ENCODE measurements around the gene LY86. TPM values are rescaled to one million over a fixed set of nuclear protein-coding genes. Genes with fewer than 3 reads are reported as not detected.
A peak's percentile ranks its signal among the peaks of the same experiment; 100 is the strongest.

LY86 gene
- total and polyA plus RNA-seq, 2 donors (not counting 1 experiment from before 2014, with no cell fraction given): 68.7 to 90.2 TPM

GRCh38 chr6:6660339-6661045 is 72.0 kb downstream of the LY86 start:
- peaks cover under 1% of the 10 kb centered on the region for H3K27me3 Mint-ChIP-seq
- TF ChIP-seq CTCF (IDR thresholded peaks at IDR 0.05): no peak
- TF ChIP-seq EZH2 (IDR thresholded peaks at IDR 0.05; ENCODE audit: borderline replicate concordance, insufficient read depth, low read depth, low read length, poor library complexity, severe bottlenecking): no peak
- Histone ChIP-seq H3K36me3 (replicated peaks in 1 of 2; ENCODE audit: control extremely low read depth in 1 of 2, control insufficient read depth in 1 of 2, extremely low read depth in 1 of 2, insufficient read depth in 2 of 2, low read length in 1 of 2) (no peaks in the 10 kb centered on the region), H3K79me2 (ENCODE audit: control insufficient read depth, insufficient read depth, low read length) (no peaks in the 10 kb centered on the region), H3K27me3 (replicated peaks in 1 of 4; ENCODE audit: control extremely low read depth in 1 of 4, control insufficient read depth in 3 of 4, insufficient read depth in 4 of 4, low read length in 3 of 4) (no peaks in the 10 kb centered on the region), H4K20me1 (ENCODE audit: control insufficient read depth, insufficient read depth, low read length, poor library complexity, severe bottlenecking) (no peaks in the 10 kb centered on the region), H3K9ac (ENCODE audit: low read length) (no peak overlapping the region), H3K4me2 (replicated peaks; ENCODE audit: low read depth, low read length, poor library complexity, severe bottlenecking) (peak overlapping the region; percentile 29), H3K4me1 (ENCODE audit: control insufficient read depth in 2 of 2, insufficient read depth in 2 of 2, low read length in 2 of 2) (peaks cover 28 to 33% of the 10 kb centered on the region in 2 donors), H3K9me3 (ENCODE audit: control extremely low read depth in 1 of 3, control insufficient read depth in 2 of 3, insufficient read depth in 1 of 3, low read length in 2 of 3) (no peaks in the 10 kb centered on the region), H3K27ac (ENCODE audit: low read length in 2 of 2) (peak overlapping the region in 1 of 2 donors; percentile 80), H2AFZ (ENCODE audit: insufficient read depth, low read depth, low read length, poor library complexity, severe bottlenecking) (no peak overlapping the region), H3K4me3 (ENCODE audit: control extremely low read depth in 1 of 5, extremely low read depth in 1 of 5, insufficient read depth in 1 of 5, low read depth in 2 of 5, low read length in 4 of 5) (no peak overlapping the region)
- DNase-seq (no peak), ATAC-seq (ENCODE audit: low read depth) (no peak)
- ChIA-PET CTCF (interaction anchor here (0.9 to 4.4 kb wide), 9 partner anchors 16 to 113 kb away, joined by 3 to 35 read pairs (median 4); no protein-coding TSS in a partner anchor), POLR2A (interaction anchor here (1.3 to 1.8 kb wide), 2 partner anchors 51 to 74 kb away, joined by 3 to 14 read pairs; no protein-coding TSS in a partner anchor)
- peak overlapping the region; percentile 83 for H3K27ac Mint-ChIP-seq
- H3K9me3 Mint-ChIP-seq (ENCODE audit: insufficient read depth): no peaks in the 10 kb centered on the region
- intact Hi-C loops (cut with micrococcal nuclease): no loop called here
- 91% methylated on average over 8 of the region's 9 CpGs for WGBS (ENCODE audit: insufficient coverage)
- no peak overlapping the region for H3K4me3 Mint-ChIP-seq
- peaks cover 34% of the 10 kb centered on the region for H3K4me1 Mint-ChIP-seq

- peaks cover 3% of the 10 kb centered on the region for H3K27me3 Mint-ChIP-seq
- peak overlapping the region; percentile 10 for H3K27ac Mint-ChIP-seq
- DNase-seq: no peak
- intact Hi-C loops (cut with micrococcal nuclease): no loop called here
- 98% methylated on average over 7 of the region's 9 CpGs for WGBS (ENCODE audit: insufficient coverage)
- H4K20me1 ChIP-seq (ENCODE audit: control insufficient read depth, insufficient read depth, low read length, poor library complexity, severe bottlenecking): no peaks in the 10 kb centered on the region
- no peak overlapping the region for H3K4me2 ChIP-seq (replicated peaks; ENCODE audit: low read depth, low read length, poor library complexity, severe bottlenecking)
- H3K9me3 ChIP-seq (ENCODE audit: control extremely low read depth in 1 of 3, control insufficient read depth in 2 of 3, insufficient read depth in 1 of 3, low read length in 2 of 3): no peaks in the 10 kb centered on the region
- H3K9me3 Mint-ChIP-seq (ENCODE audit: insufficient read depth): no peaks in the 10 kb centered on the region
- no peaks in the 10 kb centered on the region for H3K27me3 ChIP-seq (replicated peaks in 1 of 4; ENCODE audit: control extremely low read depth in 1 of 4, control insufficient read depth in 3 of 4, insufficient read depth in 4 of 4, low read length in 3 of 4)
- H3K4me1 ChIP-seq (ENCODE audit: control insufficient read depth in 2 of 2, insufficient read depth in 2 of 2, low read length in 2 of 2): peaks cover 28 to 33% of the 10 kb centered on the region in 2 donors
- TF ChIP-seq EZH2 (IDR thresholded peaks at IDR 0.05; ENCODE audit: borderline replicate concordance, insufficient read depth, low read depth, low read length, poor library complexity, severe bottlenecking) (no peak), CTCF (IDR thresholded peaks at IDR 0.05) (no peak)
- H3K4me1 Mint-ChIP-seq: peaks cover 32% of the 10 kb centered on the region
- H3K4me3 Mint-ChIP-seq: no peak overlapping the region
- no peak overlapping the region for H3K27ac ChIP-seq (ENCODE audit: low read length in 2 of 2)
- no peak overlapping the region for H2AFZ ChIP-seq (ENCODE audit: insufficient read depth, low read depth, low read length, poor library complexity, severe bottlenecking)
- ChIA-PET POLR2A (no interaction called here), CTCF (interaction anchor here (0.9 to 4.4 kb wide), 3 partner anchors 15 to 114 kb away, joined by 3 to 35 read pairs (median 7); no protein-coding TSS in a partner anchor)
- no peaks in the 10 kb centered on the region for H3K36me3 ChIP-seq (replicated peaks in 1 of 2; ENCODE audit: control extremely low read depth in 1 of 2, control insufficient read depth in 1 of 2, extremely low read depth in 1 of 2, insufficient read depth in 2 of 2, low read length in 1 of 2)
- H3K79me2 ChIP-seq (ENCODE audit: control insufficient read depth, insufficient read depth, low read length): no peaks in the 10 kb centered on the region
- no peak overlapping the region for H3K4me3 ChIP-seq (ENCODE audit: control extremely low read depth in 1 of 5, extremely low read depth in 1 of 5, insufficient read depth in 1 of 5, low read depth in 2 of 5, low read length in 4 of 5)
- H3K9ac ChIP-seq (ENCODE audit: low read length): no peak overlapping the region
- no peak for ATAC-seq (ENCODE audit: low read depth)
These were observed 72.7 kb downstream of the LY86 start for GRCh38 chr6:6661191-6661590.

Measured in B cell (primary cell).